ENCODE results near the gene CREB5. TPM values are rescaled to one million over a fixed set of nuclear protein-coding genes. Genes with fewer than 3 reads are reported as not detected.

Gene CREB5
- total RNA-seq, 4 donors from 2014 or later = 0.90 to 10.1 (median 4.9) TPM

DNA sequence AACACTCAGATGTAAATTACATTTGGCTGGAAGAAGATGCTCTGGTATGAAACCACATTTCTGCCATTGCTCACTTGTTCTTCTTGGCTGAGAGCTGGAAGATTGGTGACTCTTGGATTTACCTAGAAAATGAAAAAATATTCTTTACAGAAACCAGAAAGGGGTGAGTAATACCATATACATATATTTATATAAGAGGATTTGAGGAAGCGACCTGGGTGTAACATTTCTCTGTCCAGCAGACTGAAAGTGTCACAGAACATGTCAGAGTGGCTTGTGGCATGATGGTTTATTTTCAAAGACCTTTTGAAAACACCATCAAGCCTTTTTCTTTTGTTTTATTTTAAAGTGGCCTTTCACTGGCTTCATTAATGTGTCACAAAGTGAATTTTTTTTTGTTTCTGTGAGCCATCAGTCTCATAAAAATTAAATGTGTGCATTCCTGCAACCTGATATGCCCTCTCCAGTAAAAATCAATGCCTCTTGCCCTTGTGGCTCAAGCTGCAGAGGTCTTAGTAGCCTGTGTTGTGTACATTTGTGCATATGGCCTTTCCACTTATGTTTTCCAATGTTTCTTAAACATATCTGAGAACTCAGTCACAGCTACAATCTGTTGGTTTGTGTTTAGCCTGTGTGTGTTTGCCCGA is 23.5 kb downstream of the CREB5 start:
- in situ Hi-C loops (cut with MboI; ENCODE audit: low sequenced_read_pairs in 4 of 4) = no loop called here
- Histone ChIP-seq H3K4me1 (peaks cover 8 to 20% of the 10 kb centered on the region in 2 donors), H3K27ac (no peak overlapping the region), H3K4me3 (no peak overlapping the region), H3K27me3 (no peaks in the 10 kb centered on the region), H3K36me3 (no peaks in the 10 kb centered on the region), H3K9me3 (no peaks in the 10 kb centered on the region)
- TF ChIP-seq POLR2A (IDR thresholded peaks at IDR 0.05) = no peak
- TF ChIP-seq, protein P1, sequence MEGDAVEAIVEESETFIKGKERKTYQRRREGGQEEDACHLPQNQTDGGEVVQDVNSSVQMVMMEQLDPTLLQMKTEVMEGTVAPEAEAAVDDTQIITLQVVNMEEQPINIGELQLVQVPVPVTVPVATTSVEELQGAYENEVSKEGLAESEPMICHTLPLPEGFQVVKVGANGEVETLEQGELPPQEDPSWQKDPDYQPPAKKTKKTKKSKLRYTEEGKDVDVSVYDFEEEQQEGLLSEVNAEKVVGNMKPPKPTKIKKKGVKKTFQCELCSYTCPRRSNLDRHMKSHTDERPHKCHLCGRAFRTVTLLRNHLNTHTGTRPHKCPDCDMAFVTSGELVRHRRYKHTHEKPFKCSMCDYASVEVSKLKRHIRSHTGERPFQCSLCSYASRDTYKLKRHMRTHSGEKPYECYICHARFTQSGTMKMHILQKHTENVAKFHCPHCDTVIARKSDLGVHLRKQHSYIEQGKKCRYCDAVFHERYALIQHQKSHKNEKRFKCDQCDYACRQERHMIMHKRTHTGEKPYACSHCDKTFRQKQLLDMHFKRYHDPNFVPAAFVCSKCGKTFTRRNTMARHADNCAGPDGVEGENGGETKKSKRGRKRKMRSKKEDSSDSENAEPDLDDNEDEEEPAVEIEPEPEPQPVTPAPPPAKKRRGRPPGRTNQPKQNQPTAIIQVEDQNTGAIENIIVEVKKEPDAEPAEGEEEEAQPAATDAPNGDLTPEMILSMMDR (IDR thresholded peaks at IDR 0.05 in 4 of 5, conservative IDR thresholded peaks at IDR 0.05 in 1 of 5) = no peak
- no peak for ATAC-seq
- DNase-seq = no peak
- intact Hi-C loops (cut with DNase I; ENCODE audit: low total_unique reads) = no loop called here

DNA sequence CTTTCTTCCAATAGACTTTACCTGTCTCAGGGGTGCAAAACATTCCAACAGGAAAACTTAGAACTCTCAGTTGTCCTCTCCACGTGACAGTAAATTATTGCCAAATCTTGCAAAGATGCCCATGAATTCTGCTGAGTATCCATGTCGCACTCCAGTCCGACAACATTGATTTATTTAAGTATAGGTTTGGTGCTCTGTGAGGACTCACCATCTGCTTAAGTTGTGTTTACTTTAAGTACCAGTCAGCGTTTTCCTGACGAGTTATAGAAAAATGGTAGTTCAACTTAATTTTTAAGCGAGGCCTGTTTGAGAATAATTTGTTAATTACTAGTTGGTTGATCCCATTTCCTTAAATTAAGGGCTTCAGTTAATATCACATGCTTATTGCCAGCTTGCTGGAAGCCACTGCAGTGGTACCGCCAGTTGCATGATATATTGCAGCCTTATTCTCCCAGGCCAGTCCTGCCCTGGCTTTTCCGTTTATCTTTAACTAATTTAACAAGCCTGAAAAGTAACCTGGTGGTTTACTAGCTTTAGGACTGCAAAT is 27.8 kb downstream of the CREB5 start:
- Histone ChIP-seq H3K9me3 (no peaks in the 10 kb centered on the region), H3K4me1 (peaks cover 1 to 11% of the 10 kb centered on the region in 2 donors), H3K27me3 (no peaks in the 10 kb centered on the region), H3K4me3 (no peak overlapping the region), H3K36me3 (no peaks in the 10 kb centered on the region), H3K27ac (no peak overlapping the region)
- intact Hi-C loops (cut with DNase I; ENCODE audit: low total_unique reads) = no loop called here
- DNase-seq = no peak
- TF ChIP-seq, protein P1 (IDR thresholded peaks at IDR 0.05 in 4 of 5, conservative IDR thresholded peaks at IDR 0.05 in 1 of 5) = no peak
- no peak for TF ChIP-seq POLR2A (IDR thresholded peaks at IDR 0.05)
- in situ Hi-C loops (cut with MboI; ENCODE audit: low sequenced_read_pairs in 4 of 4) = no loop called here
- no peak for ATAC-seq

DNA sequence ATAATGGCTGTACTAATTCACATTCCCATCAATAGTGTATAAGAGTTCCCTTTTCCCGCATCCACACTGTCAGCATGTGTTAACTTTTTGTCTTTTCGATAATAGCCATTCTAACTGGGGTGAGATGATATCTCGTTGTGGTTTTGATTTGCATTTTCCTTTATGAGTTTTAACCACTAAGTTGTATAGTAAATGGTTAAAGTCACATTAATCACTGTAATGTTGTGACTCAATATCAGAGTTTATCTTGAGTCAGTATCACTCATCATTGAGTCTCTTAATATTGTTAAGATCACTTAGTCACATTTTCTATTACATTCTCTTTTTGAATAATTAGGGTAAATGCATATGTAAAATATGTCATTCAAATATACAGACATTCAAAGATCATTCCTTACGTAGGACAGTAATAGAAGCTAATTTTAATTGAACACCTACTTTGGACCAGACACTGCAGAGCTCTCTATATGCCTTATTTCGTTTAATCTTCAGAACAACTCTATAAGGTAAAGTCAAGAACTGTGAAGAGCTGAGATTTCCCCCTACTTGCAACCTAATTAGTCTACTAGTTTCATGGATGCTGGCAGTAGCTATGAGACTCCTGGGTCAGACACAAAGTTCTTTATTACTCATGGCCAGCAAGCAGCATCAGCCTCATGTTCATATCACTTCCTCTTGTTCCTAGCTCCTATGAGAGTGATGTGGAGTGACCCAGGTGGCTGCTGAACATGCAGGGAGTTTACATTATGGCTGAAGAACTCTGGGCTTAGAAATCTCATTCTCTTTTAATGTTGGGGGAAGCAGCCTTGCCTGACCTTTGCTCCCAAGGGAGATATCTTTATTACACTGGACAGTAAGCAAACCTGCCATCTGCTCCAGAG is 30.5 kb downstream of the CREB5 start:
- no peak overlapping the region for H3K27ac ChIP-seq

DNA sequence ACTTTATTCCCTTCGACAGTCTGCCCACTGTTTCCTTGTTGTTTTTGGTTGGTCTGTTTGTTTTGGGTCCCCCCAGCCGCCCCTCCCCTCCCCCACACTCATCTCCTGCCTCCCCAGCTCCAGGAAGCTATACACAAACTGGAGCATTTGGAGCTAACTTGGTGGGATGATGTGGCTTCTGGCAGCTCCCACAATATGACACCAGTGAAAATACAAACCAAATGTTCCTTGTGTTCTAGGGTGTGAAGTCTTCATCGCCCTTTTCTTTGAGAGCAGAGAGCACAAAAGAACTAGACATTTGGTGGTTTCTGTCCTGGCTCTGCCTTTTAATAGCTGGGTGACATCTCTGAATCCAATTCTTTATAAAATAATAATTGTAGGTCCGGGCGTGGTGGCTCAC is 33.8 kb downstream of the CREB5 start:
- Histone ChIP-seq H3K27ac (no peak overlapping the region), H3K4me3 (no peak overlapping the region), H3K27me3 (no peaks in the 10 kb centered on the region), H3K9me3 (no peaks in the 10 kb centered on the region), H3K4me1 (peaks cover 0 to 4% of the 10 kb centered on the region in 2 donors), H3K36me3 (no peaks in the 10 kb centered on the region)
- intact Hi-C loops (cut with DNase I; ENCODE audit: low total_unique reads) = no loop called here
- no peak for DNase-seq
- no peak for ATAC-seq
- in situ Hi-C loops (cut with MboI; ENCODE audit: low sequenced_read_pairs in 4 of 4) = no loop called here
- no peak for TF ChIP-seq POLR2A (IDR thresholded peaks at IDR 0.05)
- TF ChIP-seq, protein P1 (IDR thresholded peaks at IDR 0.05 in 4 of 5, conservative IDR thresholded peaks at IDR 0.05 in 1 of 5) = no peak

More for the DNA sequence above, 30.5 kb downstream of the CREB5 start:
- in situ Hi-C loops (cut with MboI; ENCODE audit: low sequenced_read_pairs in 4 of 4) = no loop called here
- intact Hi-C loops (cut with DNase I; ENCODE audit: low total_unique reads) = no loop called here
- H3K36me3 ChIP-seq = no peaks in the 10 kb centered on the region
- DNase-seq (no peak), ATAC-seq (no peak)
- peaks cover under 1 to 4% of the 10 kb centered on the region in 2 donors for H3K4me1 ChIP-seq
- H3K27me3 ChIP-seq = no peaks in the 10 kb centered on the region
- no peak overlapping the region for H3K4me3 ChIP-seq
- H3K9me3 ChIP-seq = no peaks in the 10 kb centered on the region
- TF ChIP-seq, protein P1 (IDR thresholded peaks at IDR 0.05 in 4 of 5, conservative IDR thresholded peaks at IDR 0.05 in 1 of 5) = no peak
- no peak for TF ChIP-seq POLR2A (IDR thresholded peaks at IDR 0.05)

All from gastrocnemius medialis (tissue), 4 donors.